Endothelial cell (in vitro differentiated cells): ENCODE results near the gene SRMS. TPM values are rescaled to one million over a fixed set of nuclear protein-coding genes. Genes with fewer than 3 reads are reported as not detected.

Source experiments
- DNase-seq: peaks from one replicate; pipeline ENCODE4 v3.0.0; 2021; ENCODE audit warnings: low spot score
- H3K27ac Mint-ChIP-seq: one replicate; pipeline ENCODE4 v1.8.0; 2021; ENCODE audit warnings: mixed read lengths, inconsistent platforms; ENCODE audit not compliant: unreplicated experiment
- H3K27me3 Mint-ChIP-seq: one replicate; pipeline ENCODE4 v1.8.0; 2021; ENCODE audit warnings: mild to moderate bottlenecking, moderate library complexity, mixed read lengths, inconsistent platforms; ENCODE audit not compliant: unreplicated experiment
- H3K36me3 Mint-ChIP-seq: one replicate; pipeline ENCODE4 v1.8.0; 2021; ENCODE audit warnings: mild to moderate bottlenecking, low read depth, mixed read lengths, inconsistent platforms; ENCODE audit not compliant: unreplicated experiment
- H3K4me1 Mint-ChIP-seq: one replicate; pipeline ENCODE4 v1.8.0; 2021; ENCODE audit warnings: mild to moderate bottlenecking, mixed read lengths, inconsistent platforms; ENCODE audit not compliant: unreplicated experiment
- H3K4me3 Mint-ChIP-seq: one replicate; pipeline ENCODE4 v1.8.0; 2021; ENCODE audit warnings: mild to moderate bottlenecking, mixed read lengths, inconsistent platforms; ENCODE audit not compliant: unreplicated experiment
- H3K9me3 Mint-ChIP-seq: one replicate; pipeline ENCODE4 v1.8.0; 2021; ENCODE audit warnings: mixed read lengths, inconsistent platforms; ENCODE audit not compliant: unreplicated experiment
- total RNA-seq: library from RNA; stranded (reverse); fragmentation: NEBNext Ultra II Directional; extraction: Animal tissue kit (Norgen Biotek cat#: 25700); gene quantifications from one replicate; pipeline ENCODE4 v1.2.1, GENCODE V29; 2021; ENCODE audit not compliant: unreplicated experiment
- TF ChIP-seq, protein P1 (sequence below): fragments of 200-600 bp; sonication (generic); IDR thresholded peaks from one replicate; pipeline ENCODE4 v1.5.0; 2021; ENCODE audit warnings: antibody characterized with exemption; ENCODE audit not compliant: unreplicated experiment

SRMS gene
- total RNA-seq, 1 donor from 2014 or later, result not detected

DNA sequence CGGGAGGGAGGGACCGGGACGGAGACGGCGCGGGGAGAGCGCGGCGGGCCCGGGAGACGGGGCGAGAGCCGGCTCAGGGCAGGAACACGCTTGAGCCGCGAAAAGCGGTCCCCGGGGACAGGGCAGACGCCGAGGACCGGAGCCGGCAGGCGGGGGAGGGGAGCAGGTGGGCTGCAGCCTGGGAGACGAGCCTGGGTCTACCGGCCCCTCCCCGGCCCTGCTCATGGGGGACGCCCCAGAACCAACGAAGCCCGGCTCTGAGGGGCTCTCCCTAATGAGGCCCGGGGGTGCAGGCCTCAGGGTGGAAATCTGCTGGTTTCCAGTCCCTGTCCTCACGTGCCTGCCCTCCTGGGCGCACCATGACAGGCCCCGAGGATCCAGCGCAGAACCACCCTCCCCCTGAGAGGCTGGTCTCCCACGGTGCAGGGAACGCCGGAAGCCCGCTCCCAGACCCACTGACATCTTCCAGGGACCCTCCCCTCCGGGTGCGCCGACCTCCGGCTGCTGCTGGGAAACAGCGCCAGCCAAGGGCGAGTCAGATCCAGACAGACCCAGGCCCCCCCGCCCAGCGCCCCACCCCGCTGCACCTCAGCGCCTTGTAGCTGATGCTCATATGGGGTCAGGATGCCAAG is 48.1 kb downstream of the SRMS start:
- H3K27ac Mint-ChIP-seq, result no peak overlapping the region
- H3K36me3 Mint-ChIP-seq, result no peaks in the 10 kb centered on the region
- peaks cover 7% of the 10 kb centered on the region for H3K27me3 Mint-ChIP-seq
- H3K4me3 Mint-ChIP-seq, result no peak overlapping the region
- peaks cover 2% of the 10 kb centered on the region for H3K4me1 Mint-ChIP-seq
- H3K9me3 Mint-ChIP-seq, result peaks cover 3% of the 10 kb centered on the region
- DNase-seq, result no peak
- TF ChIP-seq, protein P1, sequence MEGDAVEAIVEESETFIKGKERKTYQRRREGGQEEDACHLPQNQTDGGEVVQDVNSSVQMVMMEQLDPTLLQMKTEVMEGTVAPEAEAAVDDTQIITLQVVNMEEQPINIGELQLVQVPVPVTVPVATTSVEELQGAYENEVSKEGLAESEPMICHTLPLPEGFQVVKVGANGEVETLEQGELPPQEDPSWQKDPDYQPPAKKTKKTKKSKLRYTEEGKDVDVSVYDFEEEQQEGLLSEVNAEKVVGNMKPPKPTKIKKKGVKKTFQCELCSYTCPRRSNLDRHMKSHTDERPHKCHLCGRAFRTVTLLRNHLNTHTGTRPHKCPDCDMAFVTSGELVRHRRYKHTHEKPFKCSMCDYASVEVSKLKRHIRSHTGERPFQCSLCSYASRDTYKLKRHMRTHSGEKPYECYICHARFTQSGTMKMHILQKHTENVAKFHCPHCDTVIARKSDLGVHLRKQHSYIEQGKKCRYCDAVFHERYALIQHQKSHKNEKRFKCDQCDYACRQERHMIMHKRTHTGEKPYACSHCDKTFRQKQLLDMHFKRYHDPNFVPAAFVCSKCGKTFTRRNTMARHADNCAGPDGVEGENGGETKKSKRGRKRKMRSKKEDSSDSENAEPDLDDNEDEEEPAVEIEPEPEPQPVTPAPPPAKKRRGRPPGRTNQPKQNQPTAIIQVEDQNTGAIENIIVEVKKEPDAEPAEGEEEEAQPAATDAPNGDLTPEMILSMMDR, result no peak

DNA sequence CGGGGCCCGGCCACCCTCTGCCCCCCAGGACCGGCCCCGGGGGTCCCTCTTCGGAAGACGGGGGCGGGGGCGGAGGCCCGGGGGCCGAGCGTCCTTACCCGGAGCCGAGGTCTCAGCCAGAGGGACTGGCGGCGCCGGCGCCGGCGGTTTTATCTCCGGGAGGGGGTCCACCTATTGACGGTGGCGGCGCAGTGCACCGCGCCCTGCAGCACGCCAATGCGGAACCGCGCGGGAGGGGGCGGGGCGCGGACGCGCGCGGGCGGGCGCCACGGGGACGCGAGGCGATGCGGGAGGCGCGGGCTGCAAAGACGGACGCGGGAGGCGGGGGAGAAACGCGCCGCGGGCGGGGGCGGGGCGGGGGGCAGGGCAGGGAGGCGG is 48.6 kb downstream of the SRMS start, which contains the start of gene EEF1A2:
TSS of gene EEF1A2 (minus strand) at position 124 of the 378 bp plus-strand sequence. CDS start 1,320 bp downstream, outside the sequence.
- H3K4me3 Mint-ChIP-seq, result no peak within 1 kb of the TSS
- peaks cover under 1% of the 10 kb centered on the region for H3K9me3 Mint-ChIP-seq
- DNase-seq, result no peak
- TF ChIP-seq, protein P1, result no peak
- H3K4me1 Mint-ChIP-seq, result peaks cover 2% of the 10 kb centered on the region
- no peak within 1 kb of the TSS for H3K27ac Mint-ChIP-seq
- no peaks in the 10 kb centered on the region for H3K36me3 Mint-ChIP-seq
- peaks cover 7% of the 10 kb centered on the region for H3K27me3 Mint-ChIP-seq

- H3K9me3 Mint-ChIP-seq, result no peaks in the 10 kb centered on the region
- peaks cover 7% of the 10 kb centered on the region for H3K27me3 Mint-ChIP-seq
- TF ChIP-seq, protein P1, result no peak
- no peak overlapping the region for H3K4me3 Mint-ChIP-seq
- no peak overlapping the region for H3K27ac Mint-ChIP-seq
- peaks cover 2% of the 10 kb centered on the region for H3K4me1 Mint-ChIP-seq
- no peaks in the 10 kb centered on the region for H3K36me3 Mint-ChIP-seq
- no peak for DNase-seq
Measured at GRCh38 chr20:63497946-63498935, 49.3 kb downstream of the SRMS start.

DNA sequence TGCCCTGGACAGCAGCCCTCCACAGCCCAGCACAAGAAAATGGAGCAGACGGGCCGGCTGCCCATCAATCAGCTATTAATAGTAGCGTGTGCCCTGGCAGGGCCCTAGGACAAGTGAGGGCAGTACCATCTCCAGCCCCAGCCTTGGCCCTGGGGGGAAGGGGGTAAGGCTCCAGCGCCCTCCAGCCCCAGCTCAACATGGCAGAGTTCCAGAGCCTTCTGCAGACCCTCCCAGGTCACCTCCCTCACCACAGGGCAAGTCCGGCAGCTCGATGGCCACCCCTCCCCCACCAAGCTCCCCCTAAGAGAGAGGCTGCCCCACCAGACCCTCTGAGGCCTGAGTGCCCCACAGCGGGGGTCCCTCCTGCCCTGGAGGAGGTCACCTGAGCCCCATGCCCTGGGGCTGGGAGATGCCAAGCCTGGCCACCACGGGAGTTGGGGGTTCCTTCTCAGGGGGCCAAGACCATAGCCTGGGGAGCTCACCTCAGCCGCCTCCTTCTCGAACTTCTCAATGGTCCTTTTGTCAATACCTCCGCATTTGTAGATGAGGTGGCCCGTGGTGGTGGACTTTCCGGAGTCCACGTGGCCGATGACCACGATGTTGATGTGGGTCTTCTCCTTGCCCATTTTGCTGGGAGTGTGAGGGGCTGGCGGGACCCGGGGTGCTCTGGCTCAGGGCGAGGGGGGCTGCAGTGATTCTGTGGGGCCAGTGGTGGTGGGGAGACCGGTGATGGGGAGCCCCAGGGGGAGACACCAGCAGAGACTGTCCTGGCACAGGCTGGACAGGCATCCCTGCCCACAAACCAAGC is 50.2 kb downstream of the SRMS start:
- peaks cover 5% of the 10 kb centered on the region for H3K36me3 Mint-ChIP-seq
- peaks cover 2% of the 10 kb centered on the region for H3K4me1 Mint-ChIP-seq
- H3K4me3 Mint-ChIP-seq, result no peak overlapping the region
- no peak for DNase-seq
- TF ChIP-seq, protein P1, result no peak
- H3K27me3 Mint-ChIP-seq, result peaks cover 8% of the 10 kb centered on the region
- H3K27ac Mint-ChIP-seq, result no peak overlapping the region
- no peaks in the 10 kb centered on the region for H3K9me3 Mint-ChIP-seq
